Upper lobe of left lung (tissue), 4 donors: ENCODE measurements around the gene RAI1.

Experiments used
- CTCF ChIP-seq, 6 experiments: fragments of 450-650 bp in 4 of 6; fragments of 200-600 bp in 2 of 6; sonication (generic) in 2 of 6; IDR thresholded peaks; one replicate each; pipeline ENCODE4 v1.5.1; 2016 to 2019; ENCODE audit warnings: antibody characterized with exemption in 6 of 6
- POLR2A ChIP-seq, 4 donors: fragments of 450-650 bp; IDR thresholded peaks; one replicate each; pipeline ENCODE4 v1.5.1; 2016 to 2017; ENCODE audit warnings: antibody characterized with exemption in 4 of 4, mild to moderate bottlenecking in 2 of 4

DNA sequence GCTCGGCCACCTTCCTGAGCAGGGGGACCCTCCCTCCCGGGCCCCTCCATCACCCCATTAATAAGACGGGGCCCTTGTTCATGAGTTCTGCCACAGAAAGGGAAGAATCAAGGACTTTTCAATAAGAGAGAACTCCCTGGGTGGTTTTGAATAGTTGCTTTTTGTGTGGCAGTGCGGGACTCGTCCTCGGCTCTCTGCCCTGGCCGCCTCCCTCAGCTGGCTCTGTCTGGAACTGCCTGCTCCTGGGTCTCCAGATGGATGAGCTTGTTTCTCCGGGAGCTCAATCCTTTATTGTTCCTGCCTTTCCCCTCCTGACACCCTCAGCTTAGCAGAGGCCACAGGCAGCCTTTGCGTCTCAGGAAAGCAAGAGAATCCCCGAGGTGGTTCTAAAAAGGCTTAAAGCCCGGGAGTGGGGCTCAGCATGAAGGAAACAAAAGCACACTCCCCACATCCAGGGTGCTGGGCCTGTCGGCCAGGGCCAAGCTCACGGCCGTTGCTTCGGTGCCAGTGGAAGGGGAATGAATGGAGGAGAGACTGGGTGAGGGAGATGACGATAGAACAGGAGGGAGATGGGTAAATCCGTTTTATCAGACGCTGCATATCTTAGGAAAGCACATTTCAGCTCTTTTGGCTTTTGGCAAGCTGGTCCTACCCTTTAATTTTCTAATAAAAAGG is 60.2 kb downstream of the RAI1 start:
- no peak for TF ChIP-seq POLR2A (IDR thresholded peaks at IDR 0.05)
- TF ChIP-seq CTCF (IDR thresholded peaks at IDR 0.05) = no peak
